GM19025 (cell line): ENCODE results near the gene REN.

ENCODE experiments used
- ATAC-seq: cut with Tn5 transposase; IDR thresholded peaks from one replicate; pipeline ENCODE4 v1.9.1; 2021; ENCODE audit warnings: mild to moderate bottlenecking, low read depth, moderate library complexity; ENCODE audit not compliant: unreplicated experiment

Gene REN

DNA sequence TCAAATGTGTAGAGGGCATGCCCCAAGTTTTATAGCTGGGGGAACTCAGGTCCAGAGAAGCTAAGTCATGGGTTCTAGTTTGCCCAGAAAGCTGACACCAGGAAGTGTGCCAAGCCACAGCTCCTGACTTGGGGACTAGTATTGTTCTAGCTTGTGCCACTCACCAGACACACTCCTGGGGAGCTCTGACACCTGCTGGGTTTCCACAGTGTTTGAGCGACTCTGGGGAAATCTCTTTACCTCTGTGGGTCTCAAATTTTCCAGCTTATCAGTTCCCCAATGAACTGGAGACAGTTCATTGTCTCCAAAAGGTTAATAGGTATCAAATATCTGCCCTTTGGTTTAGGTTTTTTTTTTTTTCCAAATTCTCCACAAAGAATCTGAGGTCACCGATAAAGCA is 25.9 kb upstream of the REN start:
- no peak for ATAC-seq

DNA sequence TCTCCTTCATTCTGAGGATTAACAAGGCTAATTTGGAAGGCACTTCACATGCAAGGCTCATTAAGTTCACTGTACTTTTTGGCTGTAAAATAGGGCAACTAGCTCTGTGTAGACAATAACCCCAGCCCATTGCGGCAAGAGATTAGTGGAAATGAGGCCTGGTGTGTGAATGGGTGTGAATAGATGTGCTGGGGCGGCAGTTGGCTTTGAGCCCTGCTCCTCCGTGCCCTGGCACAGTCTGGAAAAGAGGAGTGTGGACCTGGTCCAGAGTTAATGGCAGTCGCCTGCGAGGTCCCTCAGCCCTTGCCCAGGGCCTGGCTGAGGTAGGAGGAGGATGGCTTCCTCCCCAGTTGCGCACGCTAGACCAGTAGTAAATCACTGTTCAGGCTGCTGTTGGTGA is 25.3 kb upstream of the REN start:
- ATAC-seq, result no peak

DNA sequence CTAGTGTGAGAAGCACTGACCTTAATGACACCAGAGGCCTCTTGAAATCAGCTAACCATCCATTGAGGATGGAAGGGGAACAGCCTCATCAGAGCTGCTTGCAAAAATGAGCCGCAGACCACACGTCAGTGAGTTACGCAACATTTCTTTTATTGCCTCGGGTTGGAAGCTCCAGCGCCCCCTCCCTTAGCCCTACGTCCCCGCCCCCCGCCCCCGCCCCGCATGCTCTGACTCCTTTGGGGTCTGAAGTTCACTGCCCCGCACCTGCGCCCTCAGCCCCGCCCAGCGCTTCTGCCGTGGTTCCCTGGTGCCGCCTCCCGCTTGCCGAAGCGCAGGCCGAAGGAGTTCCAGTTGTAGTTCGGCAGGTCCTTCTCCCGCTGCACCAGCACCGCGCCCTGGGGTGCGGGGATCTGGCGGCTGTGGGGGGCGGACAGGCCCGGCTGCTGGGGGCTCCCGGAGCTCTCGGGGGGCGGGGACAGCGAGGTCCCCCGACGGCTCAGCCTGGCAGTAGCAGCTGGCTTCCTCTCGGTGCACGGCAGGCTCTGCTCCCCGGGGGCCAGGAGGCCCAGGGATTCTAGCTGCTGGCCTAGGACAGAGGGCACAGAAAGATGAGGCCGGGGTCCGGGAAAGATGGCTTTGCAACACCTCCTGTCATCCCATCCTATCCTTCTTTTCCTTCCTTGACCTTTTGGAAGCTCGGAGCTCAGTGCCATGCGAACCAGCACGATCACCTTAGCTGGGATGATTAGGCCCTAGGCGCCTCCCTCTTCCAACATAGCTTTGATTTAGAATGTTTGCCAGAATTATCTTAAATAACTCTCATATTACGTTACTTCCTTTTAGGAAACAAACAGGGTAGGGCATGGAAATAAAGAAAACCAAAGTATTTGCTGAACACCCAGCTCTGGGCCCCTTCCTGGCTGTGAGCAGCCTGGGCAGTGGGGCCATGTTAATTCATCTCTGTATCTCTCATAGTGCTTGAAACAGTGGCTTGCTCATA is 24.4 kb upstream of the REN start:
- ATAC-seq, result no peak

DNA sequence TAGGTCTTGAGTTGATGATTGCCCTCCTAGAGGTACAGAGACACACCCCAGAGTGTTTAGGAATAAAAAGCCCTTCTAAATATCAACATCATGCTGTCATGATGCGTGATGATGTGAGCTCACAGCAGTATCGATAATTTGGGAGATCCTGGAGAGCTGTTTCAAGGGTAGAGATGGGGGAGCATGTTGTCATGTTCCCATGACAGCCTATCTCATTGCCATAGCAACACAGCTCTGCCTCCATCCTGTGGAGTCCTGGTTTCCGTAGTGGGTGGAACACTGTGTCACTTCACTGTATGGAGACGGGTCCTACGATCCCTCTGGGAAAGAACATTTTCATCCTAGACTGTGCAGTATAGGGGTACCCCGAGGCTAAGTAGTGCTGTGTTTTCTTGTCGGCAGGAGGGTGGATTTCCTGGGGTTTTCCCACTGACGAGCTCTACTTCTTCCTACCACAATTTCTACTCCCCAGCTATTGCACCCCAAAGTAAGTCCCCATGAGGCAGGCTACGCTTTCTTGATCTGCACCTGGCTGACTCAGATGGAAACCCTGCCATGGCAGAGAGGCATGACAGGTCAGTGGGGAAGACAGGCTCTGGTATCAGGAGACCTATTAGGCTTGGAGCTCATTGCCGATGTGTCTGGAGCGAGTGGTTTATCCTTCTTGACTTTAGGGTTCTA is 23.0 kb upstream of the REN start:
- no peak for ATAC-seq

DNA sequence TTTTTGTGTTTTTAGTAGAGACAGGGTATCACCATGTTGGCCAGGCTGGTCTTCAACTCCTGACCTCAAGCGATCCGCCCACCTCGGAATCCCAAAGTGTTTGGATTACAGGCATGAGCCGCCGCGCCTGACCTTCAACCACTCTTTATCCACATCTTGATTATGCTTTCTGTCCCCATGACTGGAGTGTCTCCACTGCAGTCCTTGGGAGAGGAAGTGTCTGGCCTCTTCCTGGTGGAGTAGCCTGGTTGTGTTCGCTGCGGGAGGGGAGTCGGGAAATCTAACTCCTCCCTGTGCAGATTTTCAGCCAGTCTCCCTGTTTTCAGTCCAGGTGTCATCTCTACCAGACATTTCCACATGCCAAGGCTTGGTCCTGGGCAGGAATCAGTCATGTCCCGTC is 20.5 kb upstream of the REN start:
- no peak for ATAC-seq

DNA sequence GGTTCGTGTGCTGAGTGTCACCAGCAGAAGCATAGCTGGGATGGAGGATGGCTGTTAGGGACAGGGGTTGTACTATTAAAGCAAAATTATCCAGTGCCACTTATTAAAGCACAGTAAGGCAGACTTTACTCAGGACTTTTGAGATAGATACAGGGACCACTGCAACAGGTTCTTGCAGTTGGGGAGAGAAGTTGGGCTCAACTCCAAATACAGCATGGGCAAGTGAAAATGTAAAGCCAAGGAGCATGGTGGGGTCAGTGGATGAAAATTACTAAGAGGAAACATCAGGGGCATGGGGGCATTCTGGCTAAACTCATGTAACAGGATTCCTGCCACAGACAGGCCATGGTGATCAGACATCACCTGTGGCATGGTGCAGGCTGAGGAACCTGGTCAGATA is 15.0 kb upstream of the REN start:
- no peak for ATAC-seq

DNA sequence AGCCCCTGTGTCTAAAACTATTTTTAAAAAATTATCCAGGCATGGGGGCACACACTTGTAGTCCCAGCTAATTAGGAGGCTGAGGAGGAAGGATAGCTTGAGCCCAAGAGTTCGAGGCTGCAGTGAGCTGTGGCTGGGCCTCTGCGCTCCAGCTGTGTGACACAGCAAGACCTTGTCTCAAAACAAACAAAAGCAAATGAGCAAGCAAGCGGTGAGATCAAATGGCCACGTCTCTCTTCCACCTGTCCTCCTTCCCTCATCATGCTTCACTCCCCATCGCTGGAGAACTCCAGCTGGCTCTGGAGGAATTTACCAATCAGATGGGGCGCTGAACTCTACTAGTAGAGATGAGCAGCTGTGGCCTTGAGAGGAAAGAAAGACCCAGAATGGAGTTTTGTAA is 14.0 kb upstream of the REN start:
- no peak for ATAC-seq

DNA sequence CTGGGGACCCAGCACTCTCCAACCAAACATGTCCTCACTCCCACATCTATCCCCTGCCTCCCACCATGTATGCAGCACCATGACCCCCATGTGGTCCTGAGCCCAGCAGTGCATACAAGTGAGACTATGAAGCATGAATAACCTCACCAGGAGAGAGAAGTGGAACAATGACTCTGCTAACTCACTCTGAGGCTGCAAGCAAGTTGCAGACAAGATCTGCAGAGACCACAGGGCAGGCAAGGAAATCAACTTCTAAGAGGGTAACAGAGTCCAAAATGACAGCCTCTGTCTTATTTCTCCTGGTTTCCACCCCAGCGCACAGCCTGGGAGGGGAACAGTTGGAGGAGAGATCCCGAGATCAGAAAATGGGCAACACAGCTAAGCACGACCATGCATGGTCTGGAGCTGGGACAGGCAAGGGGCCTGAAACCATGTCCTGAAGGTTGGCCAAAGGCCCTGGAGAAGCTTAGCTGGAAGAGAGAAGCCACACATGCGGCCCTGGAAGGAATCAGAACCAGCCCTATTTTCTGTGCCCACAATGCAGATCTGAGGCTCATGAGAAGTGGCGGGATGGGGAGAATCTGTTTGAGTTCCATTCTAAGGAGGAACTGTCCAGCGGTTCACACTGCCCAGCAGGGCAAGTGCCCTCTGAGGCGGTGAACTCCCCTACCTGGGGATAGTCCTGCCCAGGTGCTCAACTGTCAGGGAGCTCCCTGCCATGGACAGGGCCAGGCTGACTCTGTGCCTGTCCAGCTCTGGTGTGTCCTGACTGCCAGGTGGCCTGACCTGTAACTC is 12.5 kb upstream of the REN start:
- ATAC-seq, result no peak

DNA sequence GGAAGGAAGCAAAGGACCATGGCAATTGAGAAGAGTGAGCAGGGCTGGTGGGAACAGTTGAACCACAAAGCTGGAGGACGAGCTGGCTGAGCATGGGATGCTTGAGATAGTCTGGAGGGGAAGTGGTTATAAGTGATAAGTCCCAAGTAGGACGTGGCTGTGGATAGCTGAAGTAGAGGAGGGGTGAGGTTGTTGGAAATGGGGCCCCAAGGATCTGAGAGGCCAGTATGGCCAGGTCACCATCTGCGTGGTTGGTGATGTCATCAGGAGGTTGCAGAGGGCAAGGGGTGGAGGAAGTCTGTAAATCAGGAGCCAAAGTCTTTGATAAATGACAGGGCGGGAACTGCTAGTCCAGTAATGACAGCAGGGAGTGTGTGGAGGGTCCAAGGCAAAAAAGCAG is 11.0 kb upstream of the REN start:
- no peak for ATAC-seq

DNA sequence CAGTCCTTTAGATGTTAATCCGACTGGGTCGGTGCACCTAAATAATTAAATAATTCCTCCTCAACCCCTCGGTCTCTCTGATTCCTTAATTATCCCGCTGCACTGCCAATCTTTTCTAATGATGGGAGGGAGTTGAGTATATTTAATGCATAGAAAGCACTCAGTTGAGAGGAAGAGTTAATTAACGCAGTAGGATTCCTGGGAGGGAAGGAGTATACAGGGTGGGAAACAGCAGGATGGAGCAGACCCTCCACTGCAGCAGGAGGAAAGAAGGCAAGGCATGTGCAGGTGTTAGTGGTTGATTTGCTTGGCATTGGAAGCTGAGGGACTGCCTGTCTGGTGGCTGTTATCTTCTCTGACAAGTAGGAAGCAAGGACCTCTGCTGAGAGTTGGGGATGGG is 9.9 kb upstream of the REN start:
- ATAC-seq, result no peak

DNA sequence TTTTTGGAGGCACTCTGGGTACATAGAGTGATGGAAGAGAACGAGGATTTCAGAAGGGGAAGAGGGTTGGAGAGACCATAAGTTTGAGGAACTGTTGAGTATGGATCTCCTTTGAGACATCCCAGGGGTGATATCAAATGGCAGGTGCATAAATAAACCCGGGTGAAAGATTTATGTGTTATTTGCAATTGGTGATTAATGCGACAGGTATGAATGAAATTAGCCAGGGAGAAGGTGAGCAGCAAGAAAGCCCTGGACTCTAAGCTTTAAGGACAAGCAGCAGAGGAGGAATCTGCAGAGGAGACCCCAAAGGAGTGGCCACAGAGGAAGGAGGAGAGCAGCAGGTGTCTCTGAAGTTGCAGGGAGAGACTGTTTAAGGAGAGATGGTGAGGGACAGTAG is 8.8 kb upstream of the REN start:
- ATAC-seq, result no peak

DNA sequence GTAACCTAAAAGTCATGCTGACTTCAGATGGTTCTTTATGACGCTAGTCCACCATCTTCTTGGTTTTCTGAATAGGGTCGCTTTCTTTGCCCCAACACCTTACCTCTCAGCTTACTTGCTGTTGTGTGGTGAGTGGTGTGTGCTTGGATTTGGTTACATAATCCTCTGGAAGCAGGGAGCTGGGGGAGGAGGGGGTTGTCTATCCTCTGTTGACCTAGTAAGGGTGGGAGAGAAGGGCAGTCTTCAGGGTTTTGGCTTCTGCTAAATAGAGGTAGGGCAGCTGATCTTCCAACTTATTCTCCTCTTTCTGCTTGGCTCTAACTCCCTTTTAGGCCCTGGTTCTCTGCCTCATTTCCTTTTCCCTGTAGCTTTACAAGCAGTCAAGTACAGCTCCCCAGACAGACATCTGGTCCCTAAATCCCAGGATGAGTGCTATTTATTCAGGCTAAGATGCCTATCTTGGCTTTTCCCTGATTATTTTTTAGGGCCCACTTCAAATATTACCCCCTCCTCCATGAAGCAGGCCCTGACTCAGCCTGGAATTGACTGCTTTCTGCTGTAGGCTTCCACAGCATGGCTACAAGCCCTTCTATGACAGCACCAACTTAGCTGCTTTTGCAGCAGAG is 6.4 kb upstream of the REN start:
- ATAC-seq, result no peak

DNA sequence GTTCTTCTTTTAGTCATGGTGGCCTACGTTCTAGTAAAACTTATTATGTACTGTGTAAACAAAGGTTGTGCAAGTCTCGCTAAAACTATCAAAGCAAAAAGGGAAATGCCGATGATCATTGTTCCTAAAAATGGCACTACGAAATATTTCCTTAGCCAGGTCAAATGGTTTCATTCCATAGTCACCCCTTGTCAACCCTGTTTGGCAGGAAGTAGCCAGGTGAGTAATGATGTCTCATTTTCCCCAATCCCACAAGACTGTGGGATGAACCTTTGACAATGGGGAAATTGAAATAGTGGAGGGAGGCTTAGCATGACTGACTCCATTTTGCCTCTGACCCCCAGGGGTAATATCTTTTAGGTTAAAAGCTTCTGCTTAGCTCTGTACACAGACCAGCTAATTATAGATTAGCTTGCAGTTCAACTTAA is 5.6 kb upstream of the REN start:
- no peak for ATAC-seq

DNA sequence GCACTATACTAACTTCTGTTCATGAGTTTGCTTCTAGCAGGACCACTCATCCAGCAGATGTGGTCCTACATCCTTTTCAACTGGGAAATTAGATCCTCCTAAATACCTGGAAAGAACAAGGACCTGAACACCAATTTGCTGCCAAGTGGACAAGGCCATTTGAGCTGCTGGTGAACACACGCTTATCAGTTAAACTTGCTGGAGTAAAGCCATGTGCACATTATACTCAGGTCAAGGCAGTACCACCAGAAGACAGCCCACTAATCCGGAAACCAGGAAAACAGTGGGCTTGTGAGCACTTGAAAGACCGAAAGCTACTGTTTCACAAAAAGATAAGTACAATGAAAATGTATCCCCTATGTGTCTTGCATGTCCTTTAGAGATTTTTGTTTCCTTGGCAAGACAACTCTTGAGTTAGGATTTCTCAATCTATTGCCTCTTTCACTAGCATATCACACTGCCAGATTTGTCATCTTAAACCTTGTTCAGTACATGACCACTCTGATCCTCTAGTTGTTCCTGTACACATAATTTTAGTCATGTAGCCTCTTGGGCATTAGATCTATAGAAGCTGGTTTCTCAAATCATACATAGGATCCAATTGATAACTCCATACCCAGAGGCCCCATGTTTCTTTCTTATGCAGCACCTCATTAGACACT is 4.5 kb upstream of the REN start:
- ATAC-seq, result no peak

DNA sequence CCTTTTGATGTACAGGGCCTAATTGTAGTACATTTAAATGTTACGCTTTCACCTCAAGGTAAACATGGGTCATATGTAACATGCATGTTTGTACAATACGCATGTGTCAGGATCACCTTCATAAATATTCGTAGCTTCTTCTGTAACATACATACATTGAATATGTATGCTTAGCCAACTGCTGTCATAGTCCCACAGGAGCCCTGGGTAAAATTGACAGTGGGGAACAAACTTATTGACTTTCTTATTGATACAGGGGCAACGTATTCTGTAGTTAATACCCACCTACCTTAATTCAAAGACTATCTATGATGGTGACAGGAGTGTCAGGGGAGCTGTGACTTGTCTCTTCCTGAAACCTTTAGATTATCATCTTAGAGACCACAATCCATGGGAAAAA is 3.7 kb upstream of the REN start:
- no peak for ATAC-seq

DNA sequence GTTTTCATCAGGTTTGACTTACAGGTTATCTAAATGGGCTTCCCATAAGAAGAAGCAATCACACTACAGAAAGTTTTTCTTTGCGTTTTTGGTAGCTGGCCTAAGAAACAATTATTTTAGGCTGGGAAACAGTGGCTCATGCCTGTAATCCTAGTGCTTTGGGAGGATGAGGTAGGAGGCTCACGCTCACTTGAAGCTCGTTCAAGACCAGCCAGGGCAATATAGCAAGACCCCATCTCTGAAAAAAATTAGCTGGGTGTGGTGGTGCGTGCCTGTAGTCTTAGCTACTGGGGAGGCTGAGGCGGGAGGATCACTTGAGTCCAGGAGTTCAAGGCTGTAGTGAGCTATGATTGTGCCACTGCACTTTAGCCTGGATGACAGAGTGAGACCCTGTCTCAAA is 1.6 kb upstream of the REN start:
- no peak for ATAC-seq

DNA sequence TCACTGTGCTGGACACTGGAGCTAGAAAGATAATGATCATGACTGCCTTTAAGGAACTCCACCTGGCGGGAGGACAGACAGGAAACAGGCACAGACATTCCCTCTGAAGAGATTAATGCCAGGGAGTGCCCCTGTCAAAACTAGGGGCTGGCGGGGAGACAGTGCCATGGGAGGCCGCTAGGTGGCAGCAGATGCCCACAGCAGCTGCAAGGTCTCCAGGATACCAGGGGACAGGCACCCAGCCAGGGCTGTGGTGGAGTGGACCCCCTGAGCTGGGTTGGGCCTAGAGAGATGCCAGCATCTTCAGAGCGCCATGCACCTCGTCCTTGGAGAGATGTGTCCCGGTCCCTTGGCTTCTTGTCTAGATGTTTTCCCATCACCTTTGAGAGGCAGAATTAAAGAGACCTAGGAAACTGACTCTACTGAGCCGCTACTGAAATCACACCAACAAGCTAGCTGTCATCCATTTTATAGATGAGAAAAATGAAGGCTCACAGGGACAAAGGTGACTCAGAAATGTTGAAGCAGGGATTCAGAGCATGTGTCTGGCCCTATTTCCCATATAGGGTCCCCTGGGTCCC is 3.6 kb downstream of the REN start:
- ATAC-seq, result no peak

DNA sequence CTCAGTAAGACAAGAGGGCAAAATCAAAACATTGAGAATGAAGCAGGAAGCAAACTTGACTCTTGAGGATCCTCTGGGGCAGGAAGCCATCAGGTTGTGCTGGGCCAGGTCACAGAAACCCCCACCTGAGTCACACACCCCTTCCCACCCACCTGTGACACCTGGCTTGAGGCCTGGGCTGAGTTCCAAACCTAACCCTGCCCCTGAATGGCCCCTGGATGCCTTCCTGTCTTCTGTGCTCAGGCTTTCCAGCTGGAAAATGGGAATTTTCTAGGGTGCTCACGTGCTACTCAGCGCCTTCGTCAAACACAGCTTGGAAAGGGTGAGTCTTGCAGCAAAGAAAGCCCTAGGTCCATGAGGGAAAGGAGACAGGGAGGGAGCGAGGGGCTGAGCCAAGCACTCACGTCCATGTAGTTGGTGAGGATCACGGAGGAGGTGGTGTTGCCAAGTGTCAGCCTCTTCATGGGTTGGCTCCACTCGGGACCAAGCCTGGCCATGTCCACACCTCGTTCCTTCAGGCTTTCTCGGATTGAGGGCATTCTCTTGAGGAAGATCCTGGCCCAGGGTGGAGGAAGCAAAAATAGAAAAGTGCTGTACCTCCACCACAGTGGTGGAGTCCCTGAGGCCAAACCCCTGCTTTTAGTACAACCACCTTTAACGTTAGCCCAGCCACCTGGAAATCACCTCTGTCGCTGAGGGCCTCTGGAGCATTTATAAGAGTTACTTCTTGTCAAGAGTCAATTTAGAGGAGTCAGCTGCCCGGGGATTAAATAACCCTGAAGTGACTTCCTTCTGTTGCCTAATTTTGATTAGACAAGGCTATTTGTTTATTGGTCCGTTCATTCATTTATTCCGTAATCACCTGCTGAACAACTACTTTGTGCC is 4.3 kb downstream of the REN start:
- no peak for ATAC-seq

DNA sequence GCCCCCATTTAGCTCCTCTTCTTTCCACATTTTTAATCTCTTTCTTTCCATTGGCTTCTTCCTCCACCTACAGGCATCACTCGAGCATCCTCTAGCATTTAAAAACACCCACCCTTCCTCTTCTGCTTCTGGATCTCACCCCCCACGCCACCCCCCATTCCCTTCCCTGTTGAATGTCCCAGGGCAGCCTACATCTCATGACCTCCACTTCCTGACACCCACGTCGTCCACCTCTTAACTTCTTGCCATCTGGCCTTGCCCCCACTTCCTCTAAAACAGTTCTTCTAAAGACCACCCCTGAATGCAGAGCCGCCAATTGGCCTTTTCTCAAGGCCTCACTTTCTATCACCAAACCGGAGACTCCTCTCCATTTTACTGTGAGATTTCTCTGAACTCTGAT is 8.2 kb downstream of the REN start:
- no peak for ATAC-seq
